ENCODE results near the gene CROCC. TPM values are rescaled to one million over a fixed set of nuclear protein-coding genes. Genes with fewer than 3 reads are reported as not detected.
"Not testable (repeated sequence)": the region's sequence is repeated elsewhere in the genome, so short reads cannot be mapped to it uniquely, and the experiment has no call there.

CROCC gene
- total RNA-seq, 3 donors from 2014 or later, result 12.2 to 32.5 (median 16.8) TPM

DNA sequence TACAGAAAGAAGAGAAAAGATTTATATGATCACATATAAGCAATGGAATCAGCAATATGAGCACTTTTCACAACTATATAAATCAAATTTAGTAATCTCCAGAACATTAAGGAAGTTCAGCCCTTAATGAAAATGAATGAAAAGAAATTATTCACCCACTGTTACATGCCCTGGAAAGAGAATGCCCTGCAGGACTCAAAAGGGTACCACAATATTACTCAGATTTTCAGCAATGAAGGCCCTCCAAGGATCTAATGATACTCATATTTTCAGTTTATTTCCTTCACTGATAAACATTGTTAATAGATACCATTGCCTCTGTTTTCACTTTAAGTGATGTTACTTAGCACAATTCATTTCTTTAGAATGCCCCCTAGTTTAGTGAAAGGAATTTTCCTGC is 23.4 kb upstream of the CROCC start:
- ATAC-seq; H3K4me3 ChIP-seq; DNase-seq; intact Hi-C loops (cut with DNase I, micrococcal nuclease); H3K36me3 ChIP-seq (ENCODE audit: low read depth); H3K9me3 ChIP-seq; H3K4me1 ChIP-seq (ENCODE audit: low read depth): not testable (repeated sequence)

DNA sequence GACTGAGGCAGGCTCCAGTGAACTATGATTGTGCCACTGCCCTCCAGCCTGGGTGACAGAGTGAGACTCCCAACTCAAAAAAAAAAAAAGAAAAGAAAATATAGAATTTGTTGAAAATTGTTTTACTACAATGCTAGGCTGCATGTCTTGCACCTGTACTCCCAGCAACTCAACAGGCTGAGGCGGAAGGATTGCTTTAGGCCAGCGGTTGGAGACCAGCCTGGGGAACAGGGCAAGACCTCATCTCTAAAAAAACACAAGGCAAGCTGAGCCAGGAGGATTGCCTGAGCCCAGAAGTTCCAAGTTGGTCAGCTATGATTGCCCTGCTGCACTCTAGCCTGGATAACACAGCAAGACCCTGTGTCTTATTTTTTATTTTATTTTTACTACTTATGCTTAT is 22.7 kb upstream of the CROCC start:
- H3K36me3 ChIP-seq (ENCODE audit: low read depth); DNase-seq; ATAC-seq; H3K4me1 ChIP-seq (ENCODE audit: low read depth); H3K9me3 ChIP-seq; intact Hi-C loops (cut with DNase I, micrococcal nuclease); H3K4me3 ChIP-seq: not testable (repeated sequence)

DNA sequence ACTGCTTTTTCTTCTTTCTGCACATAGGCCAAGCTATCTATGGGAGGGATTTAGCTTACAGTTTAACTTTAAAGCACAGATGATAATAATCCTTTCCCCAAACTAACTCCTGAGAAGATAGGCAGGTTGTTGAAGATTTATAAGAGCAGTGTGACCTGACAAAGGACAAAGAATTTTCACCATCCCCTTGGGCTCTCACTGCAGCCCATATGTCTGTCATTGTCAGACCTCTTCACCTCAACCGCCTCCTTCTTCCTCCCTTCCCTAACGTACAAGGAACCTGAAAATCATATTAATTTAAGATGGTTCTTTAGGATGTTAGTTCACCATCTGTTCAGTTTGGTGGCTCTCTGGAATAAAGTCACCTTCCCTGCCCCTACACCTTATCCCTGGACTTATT is 21.0 kb upstream of the CROCC start:
- no peak for DNase-seq
- intact Hi-C loops (cut with DNase I, micrococcal nuclease), result no loop called here
- ATAC-seq, result no peak
- Histone ChIP-seq H3K4me1 (ENCODE audit: low read depth) (peaks cover 9% of the 10 kb centered on the region), H3K4me3 (no peak overlapping the region), H3K36me3 (ENCODE audit: low read depth) (no peaks in the 10 kb centered on the region), H3K9me3 (peaks cover 3% of the 10 kb centered on the region)
- TF ChIP-seq, protein P1, sequence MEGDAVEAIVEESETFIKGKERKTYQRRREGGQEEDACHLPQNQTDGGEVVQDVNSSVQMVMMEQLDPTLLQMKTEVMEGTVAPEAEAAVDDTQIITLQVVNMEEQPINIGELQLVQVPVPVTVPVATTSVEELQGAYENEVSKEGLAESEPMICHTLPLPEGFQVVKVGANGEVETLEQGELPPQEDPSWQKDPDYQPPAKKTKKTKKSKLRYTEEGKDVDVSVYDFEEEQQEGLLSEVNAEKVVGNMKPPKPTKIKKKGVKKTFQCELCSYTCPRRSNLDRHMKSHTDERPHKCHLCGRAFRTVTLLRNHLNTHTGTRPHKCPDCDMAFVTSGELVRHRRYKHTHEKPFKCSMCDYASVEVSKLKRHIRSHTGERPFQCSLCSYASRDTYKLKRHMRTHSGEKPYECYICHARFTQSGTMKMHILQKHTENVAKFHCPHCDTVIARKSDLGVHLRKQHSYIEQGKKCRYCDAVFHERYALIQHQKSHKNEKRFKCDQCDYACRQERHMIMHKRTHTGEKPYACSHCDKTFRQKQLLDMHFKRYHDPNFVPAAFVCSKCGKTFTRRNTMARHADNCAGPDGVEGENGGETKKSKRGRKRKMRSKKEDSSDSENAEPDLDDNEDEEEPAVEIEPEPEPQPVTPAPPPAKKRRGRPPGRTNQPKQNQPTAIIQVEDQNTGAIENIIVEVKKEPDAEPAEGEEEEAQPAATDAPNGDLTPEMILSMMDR (IDR thresholded peaks at IDR 0.05), result no peak

DNA sequence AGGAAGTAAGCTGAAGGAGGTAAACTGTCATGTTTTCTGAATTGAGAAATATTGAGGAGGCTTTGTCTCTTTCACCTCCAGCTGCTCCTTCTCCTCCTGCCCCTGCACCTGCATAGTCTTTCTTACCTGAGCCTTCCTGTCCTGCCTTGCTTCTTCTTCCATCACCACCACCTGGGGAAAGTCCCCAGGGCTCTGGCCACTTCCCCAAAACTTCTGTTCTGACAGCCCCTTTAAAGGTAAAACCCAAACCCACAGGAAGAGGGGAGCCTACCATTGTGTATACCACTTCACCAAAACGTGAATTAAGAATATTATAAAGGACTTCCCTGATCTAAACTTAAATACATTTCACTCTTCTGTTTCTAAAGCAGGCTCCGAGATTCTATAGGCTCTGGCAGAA is 20.4 kb upstream of the CROCC start:
- H3K4me3 ChIP-seq; DNase-seq; H3K36me3 ChIP-seq (ENCODE audit: low read depth); H3K9me3 ChIP-seq; ATAC-seq; intact Hi-C loops (cut with DNase I, micrococcal nuclease): not testable (repeated sequence)
- peaks cover 13% of the 10 kb centered on the region for H3K4me1 ChIP-seq (ENCODE audit: low read depth)

DNA sequence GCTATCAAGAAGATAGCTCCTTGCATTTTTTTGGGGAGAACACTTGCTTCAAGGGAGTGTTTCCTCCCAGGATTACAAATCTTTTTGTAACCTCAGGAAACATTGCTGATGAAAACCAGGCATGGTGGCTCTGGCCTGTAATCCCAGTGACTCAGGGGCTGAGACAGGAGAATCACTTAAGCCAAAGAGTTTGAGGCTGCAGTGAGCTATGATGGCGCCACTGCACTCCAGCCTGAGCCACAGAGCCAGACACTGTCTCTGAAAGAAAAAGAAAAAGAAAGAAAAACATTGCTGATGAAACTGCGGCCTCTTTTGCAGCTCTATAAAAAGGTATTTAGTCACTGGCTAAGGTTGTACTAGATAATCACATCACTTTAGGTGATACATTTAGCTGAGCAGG is 18.7 kb upstream of the CROCC start:
- H3K4me3 ChIP-seq, result no peak overlapping the region
- intact Hi-C loops (cut with DNase I, micrococcal nuclease), result no loop called here
- TF ChIP-seq, protein P1 (IDR thresholded peaks at IDR 0.05), result no peak

DNA sequence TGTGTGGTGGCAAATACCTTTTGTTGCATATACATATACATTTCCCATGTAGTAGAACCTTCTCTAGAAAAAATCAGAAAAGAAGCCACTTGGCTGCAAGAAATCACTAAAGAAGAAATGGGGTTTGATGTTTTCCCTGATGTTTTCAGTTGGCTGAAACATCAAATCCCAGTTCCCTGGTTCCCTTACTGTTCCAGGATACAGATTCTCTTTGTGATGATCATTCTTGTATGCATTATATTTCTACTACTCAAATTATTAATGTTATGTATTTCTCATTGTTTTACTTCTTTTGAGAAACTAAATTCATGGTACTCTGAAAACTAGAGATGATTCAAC is 18.3 kb upstream of the CROCC start:
- TF ChIP-seq, protein P1 (IDR thresholded peaks at IDR 0.05), result no peak
- no peaks in the 10 kb centered on the region for H3K36me3 ChIP-seq (ENCODE audit: low read depth)
- H3K4me3 ChIP-seq, result no peak overlapping the region
- DNase-seq, result no peak
- H3K4me1 ChIP-seq (ENCODE audit: low read depth), result peaks cover 8% of the 10 kb centered on the region
- ATAC-seq, result no peak
- intact Hi-C loops (cut with DNase I, micrococcal nuclease), result no loop called here
- peaks cover 9% of the 10 kb centered on the region for H3K9me3 ChIP-seq

More for the DNA sequence above, 18.7 kb upstream of the CROCC start:
- H3K9me3 ChIP-seq, result peaks cover 9% of the 10 kb centered on the region
- ATAC-seq (no peak), DNase-seq (peak in 1 of 3 donors; percentile 33)
- H3K4me1 ChIP-seq (ENCODE audit: low read depth), result peaks cover 8% of the 10 kb centered on the region
- H3K36me3 ChIP-seq (ENCODE audit: low read depth), result no peaks in the 10 kb centered on the region

DNA sequence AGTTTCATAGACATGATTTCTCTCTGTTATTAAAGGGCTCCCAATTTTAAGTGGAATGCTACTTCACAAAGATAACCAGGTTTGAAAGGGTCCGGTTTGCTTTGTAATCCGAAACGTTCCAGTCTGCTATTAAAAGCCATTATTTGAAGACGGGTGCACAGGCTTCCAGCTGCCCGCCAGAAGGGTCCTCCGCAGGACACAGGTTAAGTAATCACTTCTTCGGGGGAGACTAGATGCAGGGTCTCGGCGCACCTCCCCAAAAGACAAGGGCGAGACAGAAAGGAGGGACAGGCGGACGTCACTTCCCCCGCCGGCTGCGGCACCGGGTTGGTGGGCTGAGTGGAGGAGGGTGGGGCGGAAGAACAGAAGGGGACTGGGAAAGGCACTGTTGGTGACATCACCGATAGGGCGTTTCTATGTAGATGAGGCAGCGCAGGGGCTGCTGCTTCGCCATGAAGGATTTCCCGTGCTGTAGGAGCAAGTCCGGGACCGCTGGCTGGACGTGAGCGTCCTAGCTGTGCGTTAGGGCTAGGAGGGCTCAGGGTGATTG is 17.1 kb upstream of the CROCC start:
- TF ChIP-seq, protein P1 (IDR thresholded peaks at IDR 0.05), result no peak
- Histone ChIP-seq H3K9me3 (peaks cover 9% of the 10 kb centered on the region), H3K36me3 (ENCODE audit: low read depth) (no peaks in the 10 kb centered on the region), H3K4me3 (peak overlapping the region; percentile 6), H3K4me1 (ENCODE audit: low read depth) (peaks cover 8% of the 10 kb centered on the region)
- intact Hi-C loops (cut with DNase I, micrococcal nuclease), result no loop called here
- peak; percentile 99 for ATAC-seq
- DNase-seq, result peak; percentile 97 to 100 (median 98)

Measured in mucosa of descending colon (tissue), 3 donors.